Fibroblast of lung (primary cell): Measurements from ENCODE around the gene CRYAB. TPM values are rescaled to one million over a fixed set of nuclear protein-coding genes. Genes with fewer than 3 reads are reported as not detected.

Experiments used
- DNase-seq, 2 donors: peaks; one replicate each; pipeline versions ENCODE4 v3.0.0 to v3.0.0-alpha.2; 2010; ENCODE audit warnings: low read depth in 2 of 2
- H2AFZ ChIP-seq: 2 replicates; pipeline ENCODE4 v1.5.1; 2012; ENCODE audit warnings: low read length, control low read depth, inconsistent platforms
- H3K27ac ChIP-seq: 2 replicates; pipeline ENCODE4 v1.5.1; 2011; ENCODE audit warnings: low read length, control low read depth; ENCODE audit not compliant: insufficient read depth
- H3K27me3 ChIP-seq: 2 replicates; pipeline ENCODE4 v1.5.1; 2011; ENCODE audit warnings: mild to moderate bottlenecking, low read length; ENCODE audit not compliant: control insufficient read depth, insufficient read depth
- H3K36me3 ChIP-seq: 2 replicates; pipeline ENCODE4 v1.5.1; 2011; ENCODE audit warnings: low read length; ENCODE audit not compliant: control insufficient read depth, insufficient read depth
- H3K4me1 ChIP-seq: 2 replicates; pipeline ENCODE4 v1.5.1; 2011; ENCODE audit warnings: low read length; ENCODE audit not compliant: control insufficient read depth, insufficient read depth; ENCODE audit errors: extremely low read depth
- H3K4me2 ChIP-seq: 2 replicates; pipeline ENCODE4 v1.5.1; 2011; ENCODE audit warnings: low read length, control low read depth; ENCODE audit not compliant: insufficient read depth; ENCODE audit errors: extremely low read depth
- H3K4me3 ChIP-seq, 4 experiments: fragments of 200-600 bp in 1 of 4; sonication (generic) in 1 of 4; replicated peaks in 1 of 4; 2 replicates each; pipeline ENCODE4 v1.5.1; 2011 to 2016; ENCODE audit warnings: low read length in 4 of 4, low read depth in 3 of 4, mild to moderate bottlenecking in 3 of 4, control low read depth in 2 of 4, inconsistent platforms in 1 of 4, mixed read lengths in 1 of 4; ENCODE audit not compliant: insufficient read depth in 1 of 4; ENCODE audit errors: control extremely low read depth in 1 of 4
- H3K79me2 ChIP-seq: 2 replicates; pipeline ENCODE4 v1.5.1; 2012; ENCODE audit warnings: mild to moderate bottlenecking, low read length, inconsistent platforms; ENCODE audit not compliant: control insufficient read depth, insufficient read depth
- H3K9ac ChIP-seq: 2 replicates; pipeline ENCODE4 v1.5.1; 2011; ENCODE audit warnings: mild to moderate bottlenecking, low read length, control low read depth; ENCODE audit not compliant: insufficient read depth
- H3K9me3 ChIP-seq: 2 replicates; pipeline ENCODE4 v1.5.1; 2012; ENCODE audit warnings: low read depth, low read length; ENCODE audit not compliant: control insufficient read depth, insufficient read depth
- H4K20me1 ChIP-seq: 2 replicates; pipeline ENCODE4 v1.5.1; 2011; ENCODE audit warnings: low read length; ENCODE audit not compliant: control insufficient read depth, insufficient read depth; ENCODE audit errors: extremely low read depth
- CTCF ChIP-seq, 2 donors: IDR thresholded peaks in 1 of 2; conservative IDR thresholded peaks in 1 of 2; 1 replicate in 1 of 2; 2 replicates in 1 of 2; pipeline ENCODE4 v1.5.1; 2011 to 2012; ENCODE audit warnings: low read length in 2 of 2, control low read depth in 1 of 2, inconsistent platforms in 1 of 2, low read depth in 1 of 2, mild to moderate bottlenecking in 1 of 2
- EZH2 ChIP-seq: IDR thresholded peaks from 2 replicates; pipeline ENCODE4 v1.5.1; 2012; ENCODE audit warnings: low read length, control low read depth, mild to moderate bottlenecking; ENCODE audit errors: missing control alignments
- polyA plus RNA-seq, 2 donors: library from polyadenylated mRNA; depleted of rRNA in 1 of 2; stranded (reverse) in 1 of 2; unstranded in 1 of 2; fragments of >200 nt; gene quantifications; 2 replicates each; pipeline ENCODE4 v1.2.1, GENCODE V29; 2011 to 2012; ENCODE audit warnings: missing spikeins in 1 of 2
- total RNA-seq: library from RNA; depleted of rRNA; stranded (reverse); fragments of >200 nt; gene quantifications from 2 replicates; pipeline ENCODE4 v1.2.1, GENCODE V29; 2014

CRYAB gene
- total and polyA plus RNA-seq, 2 donors (not counting 1 experiment from before 2014, with no cell fraction given): 48.1 to 51.2 TPM

GRCh38 chr11:111918390-111919256 is 7.1 kb upstream of the CRYAB start, which contains the start of gene C11orf52:
C11orf52 (plus strand) TSS chr11:111918913; CDS start chr11:111918973, 60 bp downstream.
- Histone ChIP-seq H3K9me3 (no peaks in the 10 kb centered on the region), H3K4me2 (no peak within 1 kb of the TSS), H2AFZ (peak within 1 kb of the TSS; percentile 71), H3K4me3 (no peak within 1 kb of the TSS), H3K4me1 (peaks cover 13% of the 10 kb centered on the region), H3K36me3 (no peaks in the 10 kb centered on the region), H3K79me2 (no peaks in the 10 kb centered on the region), H3K27ac (peak within 1 kb of the TSS; percentile 8), H4K20me1 (no peaks in the 10 kb centered on the region), H3K27me3 (no peaks in the 10 kb centered on the region), H3K9ac (no peak within 1 kb of the TSS)
- TF ChIP-seq EZH2 (no peak), CTCF (conservative IDR thresholded peaks at IDR 0.05 in 1 of 2, IDR thresholded peaks at IDR 0.05 in 1 of 2; ENCODE audit: low read depth in 1 of 2, low read length in 2 of 2) (no peak)
- peak in 1 of 2 donors; percentile 37 for DNase-seq

- H3K27ac ChIP-seq: no peak overlapping the region
- no peaks in the 10 kb centered on the region for H4K20me1 ChIP-seq
- no peaks in the 10 kb centered on the region for H3K9me3 ChIP-seq
- H3K27me3 ChIP-seq: no peaks in the 10 kb centered on the region
- TF ChIP-seq EZH2: no peak
- TF ChIP-seq CTCF (conservative IDR thresholded peaks at IDR 0.05 in 1 of 2, IDR thresholded peaks at IDR 0.05 in 1 of 2; ENCODE audit: low read depth in 1 of 2, low read length in 2 of 2): no peak
- peaks cover 13% of the 10 kb centered on the region for H3K4me1 ChIP-seq
- no peak overlapping the region for H3K9ac ChIP-seq
- H3K36me3 ChIP-seq: no peaks in the 10 kb centered on the region
- no peaks in the 10 kb centered on the region for H3K79me2 ChIP-seq
- no peak for DNase-seq
- no peak overlapping the region for H3K4me3 ChIP-seq
- H3K4me2 ChIP-seq: no peak overlapping the region
- H2AFZ ChIP-seq: no peak overlapping the region
Observed at GRCh38 chr11:111917788-111918187, 6.2 kb upstream of the CRYAB start.

- H3K9ac ChIP-seq: no peak overlapping the region
- H3K4me2 ChIP-seq: no peak overlapping the region
- H4K20me1 ChIP-seq: no peaks in the 10 kb centered on the region
- no peaks in the 10 kb centered on the region for H3K9me3 ChIP-seq
- no peak for DNase-seq
- no peaks in the 10 kb centered on the region for H3K79me2 ChIP-seq
- no peak overlapping the region for H3K4me3 ChIP-seq
- H3K4me1 ChIP-seq: peaks cover 13% of the 10 kb centered on the region
- no peak overlapping the region for H2AFZ ChIP-seq
- no peak for TF ChIP-seq EZH2
- TF ChIP-seq CTCF (conservative IDR thresholded peaks at IDR 0.05 in 1 of 2, IDR thresholded peaks at IDR 0.05 in 1 of 2; ENCODE audit: low read depth in 1 of 2, low read length in 2 of 2): no peak
- H3K36me3 ChIP-seq: no peaks in the 10 kb centered on the region
- no peaks in the 10 kb centered on the region for H3K27me3 ChIP-seq
- H3K27ac ChIP-seq: no peak overlapping the region
Observed at GRCh38 chr11:111917312-111917711, 5.7 kb upstream of the CRYAB start.
